Activated effector memory CD4-positive, alpha-beta T cell treated with anti-CD3 and anti-CD28 coated beads, Interleukin-2, amount 50 U/mL, for 16 hours (primary cell): ENCODE results near the gene OR6M1.

Experiments used
- DNase-seq: peaks from one replicate; pipeline ENCODE4 v3.0.0-alpha.2; 2020

The OR6M1 gene, protein sequence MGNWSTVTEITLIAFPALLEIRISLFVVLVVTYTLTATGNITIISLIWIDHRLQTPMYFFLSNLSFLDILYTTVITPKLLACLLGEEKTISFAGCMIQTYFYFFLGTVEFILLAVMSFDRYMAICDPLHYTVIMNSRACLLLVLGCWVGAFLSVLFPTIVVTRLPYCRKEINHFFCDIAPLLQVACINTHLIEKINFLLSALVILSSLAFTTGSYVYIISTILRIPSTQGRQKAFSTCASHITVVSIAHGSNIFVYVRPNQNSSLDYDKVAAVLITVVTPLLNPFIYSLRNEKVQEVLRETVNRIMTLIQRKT

DNA sequence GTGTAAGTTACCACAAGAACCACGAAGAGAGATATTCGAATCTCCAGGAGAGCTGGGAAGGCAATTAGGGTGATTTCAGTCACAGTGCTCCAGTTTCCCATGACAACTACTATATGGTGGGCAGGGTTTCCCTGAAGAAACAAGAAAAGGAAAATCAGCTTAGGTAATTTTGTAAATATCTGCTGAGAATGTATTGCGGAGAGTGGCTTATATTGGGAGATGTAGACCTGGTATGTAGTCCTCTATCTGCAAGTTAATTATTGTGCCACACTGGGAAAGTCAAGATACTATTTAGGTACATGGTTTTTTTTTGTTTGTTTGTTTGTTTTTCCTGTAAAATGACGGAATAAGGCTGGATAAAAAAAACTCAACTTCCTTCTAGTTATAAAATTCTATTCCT lies at the start of gene OR6M1:
Gene OR6M1, minus strand, starts transcription at position 101 of the 400 bp plus-strand sequence. Its CDS starts 0 bp downstream, at position 101.
- DNase-seq: no peak

DNA sequence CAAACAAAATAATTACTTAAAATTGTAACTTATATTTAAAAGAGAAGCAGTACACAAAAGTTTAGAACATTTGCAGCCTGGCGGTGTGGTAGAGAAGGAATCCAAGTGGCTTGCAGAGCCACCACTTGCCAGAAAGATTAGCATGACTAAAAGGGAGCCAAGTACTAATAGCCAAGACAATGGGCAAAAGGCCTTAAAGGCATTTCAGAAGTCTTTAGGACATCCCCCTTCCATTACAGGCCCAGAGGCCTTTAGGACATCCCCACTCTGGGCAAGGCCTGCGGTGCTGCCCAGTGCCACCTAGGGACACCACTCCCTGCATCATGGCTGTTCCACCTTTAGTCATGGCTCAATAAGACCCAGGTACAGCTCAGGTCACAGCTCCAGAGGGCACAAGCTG lies 46.9 kb upstream of the OR6M1 start:
- DNase-seq: no peak

DNA sequence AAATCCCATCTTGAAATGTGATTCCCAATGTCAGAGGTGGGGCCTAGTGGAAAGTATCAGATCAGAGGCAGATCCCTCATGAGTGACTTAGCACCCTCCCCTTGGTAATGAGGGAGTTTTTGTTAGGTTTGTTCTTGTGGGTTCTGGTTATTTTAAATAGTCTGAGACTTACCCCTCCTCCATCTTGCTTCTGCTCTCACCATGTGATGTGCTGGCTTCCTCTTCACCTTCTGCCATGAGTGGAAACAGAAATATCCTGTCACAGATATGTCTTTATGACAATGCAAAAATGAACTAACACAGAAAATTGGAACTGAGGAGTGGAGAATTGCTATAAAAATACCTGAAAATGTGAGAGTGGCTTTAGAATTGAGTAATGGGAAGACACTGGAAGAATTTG lies 46.2 kb upstream of the OR6M1 start:
- DNase-seq: no peak

DNA sequence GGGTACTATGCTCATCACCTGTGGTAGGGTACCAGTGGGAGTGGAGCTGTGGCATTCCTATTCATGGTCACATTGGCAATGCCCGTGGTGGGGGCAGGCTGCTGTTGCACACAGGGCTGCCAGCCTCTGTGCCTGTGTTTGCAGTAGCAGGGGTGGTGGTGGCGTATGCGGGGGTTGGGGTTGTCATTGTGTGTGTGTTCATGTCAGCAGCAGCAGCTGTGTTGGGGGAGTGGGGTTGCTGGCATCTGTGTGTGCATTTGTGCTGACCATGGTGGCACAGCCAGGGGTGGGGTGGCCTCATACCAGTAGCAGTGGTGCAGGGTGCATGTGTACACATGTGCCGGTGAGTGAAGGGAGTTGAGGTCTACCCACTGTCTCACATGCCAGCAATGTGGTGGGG lies 45.0 kb upstream of the OR6M1 start:
- DNase-seq: no peak

DNA sequence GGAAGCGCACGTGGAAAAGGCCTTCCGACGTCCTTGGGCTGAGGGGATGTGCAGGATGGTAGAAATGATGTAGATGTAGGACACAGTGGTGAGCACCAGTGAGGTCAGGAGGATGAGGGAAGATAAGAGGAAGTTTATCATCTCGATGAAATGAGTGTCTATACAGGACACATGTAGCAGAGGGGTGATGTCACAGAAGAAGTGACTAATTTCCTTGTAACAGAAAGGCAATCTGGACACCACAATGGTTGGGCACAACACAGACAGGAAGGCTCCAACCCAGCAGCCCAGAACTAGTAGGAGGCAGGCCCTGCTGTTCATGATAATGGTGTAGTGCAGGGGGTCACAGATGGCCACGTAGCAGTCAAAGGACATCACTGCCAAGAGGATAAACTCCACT lies 35.0 kb upstream of the OR6M1 start:
- no peak for DNase-seq

DNA sequence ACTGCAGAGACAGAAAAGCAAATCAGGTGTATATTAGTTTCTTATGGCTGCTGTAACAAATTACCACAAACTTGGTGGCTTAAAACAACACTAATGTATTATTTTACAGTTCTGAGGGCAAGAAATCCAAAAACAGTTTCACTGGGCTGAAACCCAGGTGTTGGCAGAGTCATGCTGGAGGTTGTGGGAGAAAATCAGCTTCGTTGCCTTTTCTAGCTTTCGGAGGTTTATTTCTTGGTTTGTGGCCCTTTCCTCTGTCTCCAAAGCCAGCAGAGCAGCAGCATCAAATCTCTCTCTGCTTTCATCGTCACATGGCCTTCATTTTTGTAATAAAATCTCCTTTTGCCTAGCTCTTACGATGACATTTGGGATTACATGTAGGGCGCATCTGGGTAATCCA lies 33.0 kb upstream of the OR6M1 start:
- DNase-seq: no peak

DNA sequence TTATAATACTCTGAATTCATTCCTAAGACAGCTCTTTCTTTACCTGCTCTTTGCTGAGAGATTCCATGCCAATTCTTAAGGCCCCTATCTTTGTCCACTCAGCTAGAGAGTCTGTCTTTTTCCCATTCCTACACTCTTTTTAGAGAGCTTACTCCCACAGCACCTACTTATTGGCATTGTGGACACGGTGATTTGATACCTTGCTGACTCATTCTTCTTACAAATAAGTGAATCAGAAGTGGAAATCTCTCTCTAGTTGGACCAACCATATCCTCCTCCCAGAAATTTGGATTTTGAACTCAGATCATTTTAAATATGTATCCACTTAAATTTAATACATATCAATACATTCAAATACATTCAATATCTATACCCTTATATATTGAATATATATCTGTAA lies 32.5 kb upstream of the OR6M1 start:
- DNase-seq: no peak

DNA sequence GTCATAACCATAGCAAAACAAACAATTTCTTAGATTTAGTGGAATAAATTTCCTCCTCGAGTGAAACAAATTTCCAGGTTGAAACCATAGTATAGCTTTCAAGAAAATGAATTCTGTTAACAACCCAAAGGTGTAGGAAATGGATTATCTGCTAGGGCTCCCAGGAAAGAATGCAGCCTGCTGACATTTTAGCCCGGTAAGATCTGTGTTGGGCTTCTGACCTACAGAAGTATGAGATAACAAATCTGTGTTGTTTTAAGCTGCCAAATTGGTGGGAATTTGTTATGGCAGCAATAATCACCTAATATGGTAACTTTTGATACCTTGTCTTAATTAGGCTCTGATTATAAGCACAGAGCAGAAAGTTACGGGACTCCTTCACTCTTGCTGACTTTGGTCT lies 32.0 kb upstream of the OR6M1 start:
- DNase-seq: no peak

DNA sequence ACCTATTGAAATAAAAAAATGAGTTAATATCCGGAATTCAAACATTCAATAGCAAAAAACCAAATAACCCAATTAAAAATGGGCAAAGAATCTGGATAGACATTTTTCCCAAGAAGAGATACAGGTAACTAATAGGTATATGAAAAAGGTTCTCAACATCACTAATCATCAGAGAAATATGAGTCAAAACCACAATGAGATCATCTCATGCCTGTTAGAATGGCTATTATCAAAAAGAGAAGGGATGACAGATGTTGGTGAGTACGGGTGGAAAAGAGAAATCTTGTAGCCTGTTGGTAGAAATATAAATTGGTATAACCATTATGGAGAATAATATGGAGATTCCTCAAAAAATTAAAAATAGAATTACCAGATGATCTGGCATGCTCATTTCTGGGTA lies 26.9 kb upstream of the OR6M1 start:
- DNase-seq: no peak

DNA sequence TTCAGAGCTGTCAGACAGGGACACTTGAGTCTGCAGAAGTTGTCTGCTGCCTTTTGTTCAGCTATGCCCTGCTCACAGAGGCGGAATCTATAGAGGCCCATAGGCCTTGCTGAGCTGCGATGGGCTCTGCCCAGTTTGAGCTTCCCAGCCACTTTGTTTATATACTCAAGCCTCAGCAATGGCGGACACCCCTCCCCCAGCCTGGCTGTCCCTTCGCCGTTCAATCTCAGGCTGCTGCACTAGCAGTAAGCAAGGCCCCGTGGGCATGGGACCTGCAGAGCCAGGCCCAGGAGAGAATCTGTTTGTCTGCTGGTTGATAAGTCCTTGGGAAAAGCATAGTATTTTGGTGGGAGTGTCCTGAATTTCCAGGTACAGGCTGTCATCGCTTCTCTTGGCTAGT lies 23.6 kb upstream of the OR6M1 start:
- DNase-seq: no peak

DNA sequence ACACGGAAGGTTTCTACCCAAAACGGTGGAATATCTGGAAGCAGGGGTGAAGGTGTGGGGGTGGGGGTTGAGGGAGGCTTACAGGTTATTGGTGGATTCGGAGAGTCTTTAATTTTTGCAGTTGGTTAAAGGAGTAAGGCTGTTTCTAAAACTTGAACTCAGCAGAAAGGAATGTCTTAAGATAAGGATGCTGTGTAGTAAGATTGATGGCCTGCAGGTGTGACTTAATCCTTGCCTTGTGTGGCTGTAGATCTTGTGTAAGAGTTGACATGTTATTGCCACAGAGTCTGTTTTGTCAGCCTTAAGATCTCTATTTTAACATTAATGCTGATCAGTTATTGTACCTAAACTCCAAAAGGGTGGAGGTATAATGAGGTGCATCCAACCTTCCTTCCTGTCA lies 16.4 kb upstream of the OR6M1 start:
- no peak for DNase-seq

DNA sequence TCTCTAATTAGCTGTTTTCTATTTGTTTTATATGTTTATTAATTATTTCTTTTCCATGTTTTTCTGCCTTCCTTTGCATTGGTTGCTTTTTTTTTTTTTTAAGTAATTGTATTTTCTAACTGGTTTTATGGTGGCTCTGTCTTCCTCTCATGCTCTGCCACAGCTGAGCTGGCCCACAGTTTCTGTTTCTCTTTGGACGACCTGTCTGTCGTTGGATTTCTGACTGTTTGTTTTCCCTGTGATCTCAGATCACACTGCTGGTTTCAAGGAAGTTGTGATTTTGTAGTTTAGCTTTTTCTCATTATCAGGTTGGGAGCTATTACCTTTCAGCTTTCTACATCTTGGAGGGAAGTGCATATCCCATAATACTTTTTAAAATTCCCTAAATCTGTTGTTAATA lies 15.9 kb upstream of the OR6M1 start:
- DNase-seq: no peak

DNA sequence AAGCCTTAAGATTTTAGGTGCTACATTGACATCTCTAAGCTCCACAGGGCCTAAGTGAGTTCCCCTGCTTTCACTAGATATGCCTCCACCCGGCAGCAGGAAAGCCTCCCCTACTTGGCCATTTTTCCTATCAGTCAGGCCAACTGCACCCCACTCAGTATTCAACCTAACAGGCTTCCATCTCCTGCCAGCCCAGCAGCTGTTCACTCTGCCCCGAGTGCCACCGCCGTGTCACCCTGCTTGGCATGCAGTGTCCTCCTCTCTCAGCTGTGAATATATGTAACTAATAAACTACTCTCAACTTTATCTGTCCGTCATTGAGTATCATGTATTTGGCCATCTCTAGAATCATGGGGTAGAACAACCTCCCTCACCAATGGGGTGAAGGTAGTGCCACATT lies 9.0 kb upstream of the OR6M1 start:
- no peak for DNase-seq

DNA sequence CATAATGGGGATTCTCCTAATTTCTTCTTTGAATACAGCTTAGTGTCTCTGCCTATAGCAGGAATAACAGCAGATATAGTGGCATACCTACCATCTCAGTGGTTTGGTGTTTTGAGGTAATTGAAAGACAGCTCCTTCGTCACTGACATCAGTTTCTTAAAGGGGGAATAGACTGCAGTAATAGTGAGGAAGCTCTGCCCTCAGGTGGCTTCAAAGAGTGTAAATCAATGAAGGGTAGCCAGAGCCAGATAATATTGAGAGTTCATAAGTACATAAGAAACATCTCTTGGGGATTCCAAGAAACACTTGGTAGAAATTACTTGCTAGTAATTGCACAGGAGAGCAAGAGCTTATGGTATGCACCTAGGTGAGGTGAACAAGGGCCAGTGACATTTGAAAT lies 4.4 kb downstream of the OR6M1 start:
- DNase-seq: no peak

DNA sequence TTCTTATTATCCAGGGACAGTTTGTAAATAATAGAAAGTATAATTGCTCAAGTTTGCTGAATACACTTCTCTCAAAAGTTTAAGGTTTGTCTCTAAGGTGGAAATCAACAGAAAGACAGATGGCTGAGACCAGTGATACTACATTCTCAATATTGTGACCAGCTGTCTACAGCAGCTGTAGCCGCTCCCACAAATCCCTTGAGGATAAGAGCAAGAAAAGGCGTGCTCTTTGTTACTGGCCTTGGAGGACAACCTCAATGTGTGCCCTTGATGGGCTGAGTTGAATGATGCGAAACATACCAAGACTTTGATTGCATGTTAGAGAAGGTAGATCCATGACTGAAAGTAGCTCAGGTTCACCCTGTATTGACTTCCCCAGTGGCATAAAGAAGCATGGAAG lies 6.1 kb downstream of the OR6M1 start:
- DNase-seq: no peak

DNA sequence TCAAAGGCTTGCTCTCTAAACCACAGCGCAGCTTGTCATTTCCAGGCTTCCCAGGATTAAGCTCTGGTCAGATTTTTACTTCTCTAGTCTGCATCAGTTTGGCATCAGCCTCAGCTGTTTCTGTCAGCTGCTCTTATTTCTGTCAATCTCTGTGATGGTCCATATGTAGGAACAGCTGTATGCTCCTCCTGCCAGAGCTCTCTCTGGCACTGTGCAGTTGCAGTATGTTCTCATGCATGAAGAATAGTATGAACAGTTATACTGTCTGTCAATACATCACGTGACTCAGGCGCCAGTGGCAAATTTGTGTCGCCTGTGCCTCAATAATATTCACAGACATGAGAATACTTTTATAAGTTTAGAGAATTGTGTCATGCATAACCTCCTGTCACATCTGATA lies 6.7 kb downstream of the OR6M1 start:
- DNase-seq: no peak

DNA sequence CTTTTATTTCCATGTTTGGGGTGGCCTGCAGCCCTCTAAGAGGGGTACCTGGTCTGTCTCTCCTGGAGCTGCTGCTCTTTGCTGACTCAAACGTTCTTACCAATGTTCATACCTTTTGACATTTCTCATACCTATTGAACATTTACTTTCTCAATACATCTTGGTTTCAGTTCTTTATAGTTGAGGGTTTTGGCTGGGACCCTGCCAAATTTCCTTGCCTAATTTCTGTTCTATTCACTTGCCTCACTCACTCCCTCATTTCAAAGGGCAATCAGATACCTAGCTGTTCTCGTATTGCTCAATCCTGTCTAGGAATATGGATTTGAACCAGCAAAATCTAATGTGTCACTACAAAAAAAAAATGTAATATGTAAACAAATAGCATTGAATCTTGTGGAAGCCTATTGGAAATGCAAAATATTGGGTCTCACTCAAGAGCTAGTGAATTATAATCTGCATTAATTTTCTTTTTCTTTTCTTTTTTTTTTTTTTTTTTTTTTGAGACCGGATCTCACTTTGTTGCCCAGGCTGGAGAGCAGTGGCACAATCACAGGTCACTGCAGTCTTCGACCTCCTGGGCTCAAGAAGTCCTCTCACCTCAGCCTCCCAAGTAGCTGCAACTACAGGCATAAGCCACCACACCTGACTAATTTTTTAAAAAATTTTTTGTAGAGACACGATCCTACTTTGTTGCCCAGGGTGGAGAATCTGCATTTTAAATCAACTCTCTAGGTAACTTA lies 7.5 kb downstream of the OR6M1 start:
- no peak for DNase-seq

DNA sequence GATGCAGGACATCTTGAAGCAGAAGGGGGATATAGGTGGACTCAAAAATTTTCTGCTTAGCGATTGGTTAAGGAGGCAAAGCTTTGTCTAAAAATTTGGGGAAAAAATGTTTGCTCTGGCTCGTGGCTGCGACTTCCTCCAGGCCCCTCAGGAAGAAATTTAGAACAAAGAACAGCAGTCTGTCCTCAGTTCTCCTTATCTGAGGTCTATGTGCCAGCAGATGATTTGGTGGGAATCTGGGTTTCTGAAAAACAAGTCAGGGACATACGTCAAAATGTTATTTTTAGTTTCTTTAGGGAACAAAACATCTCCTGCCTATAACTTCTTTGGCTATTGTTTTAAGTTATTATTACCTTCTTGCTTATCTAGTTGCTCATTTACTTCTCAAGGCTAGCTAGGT lies 8.1 kb downstream of the OR6M1 start:
- no peak for DNase-seq

DNA sequence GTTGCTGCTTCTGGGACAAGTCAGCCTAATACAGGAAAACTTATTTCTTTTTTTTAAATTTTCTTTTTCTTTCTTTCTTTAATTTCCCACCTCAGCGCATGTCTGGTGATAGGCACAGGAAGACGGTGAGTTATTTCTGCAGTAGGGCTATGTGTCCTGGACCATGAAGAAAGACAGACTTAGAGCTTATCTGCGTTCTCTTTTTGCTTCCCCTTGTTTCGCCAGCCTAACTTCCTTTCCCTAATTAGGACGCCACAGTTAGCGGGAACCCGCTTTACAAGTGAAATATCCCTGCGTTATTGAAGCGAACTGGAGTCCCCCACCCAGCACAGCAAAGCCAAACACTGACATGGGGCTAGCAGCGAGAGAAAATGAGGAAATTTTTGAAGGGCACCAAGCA lies 8.6 kb downstream of the OR6M1 start:
- no peak for DNase-seq

DNA sequence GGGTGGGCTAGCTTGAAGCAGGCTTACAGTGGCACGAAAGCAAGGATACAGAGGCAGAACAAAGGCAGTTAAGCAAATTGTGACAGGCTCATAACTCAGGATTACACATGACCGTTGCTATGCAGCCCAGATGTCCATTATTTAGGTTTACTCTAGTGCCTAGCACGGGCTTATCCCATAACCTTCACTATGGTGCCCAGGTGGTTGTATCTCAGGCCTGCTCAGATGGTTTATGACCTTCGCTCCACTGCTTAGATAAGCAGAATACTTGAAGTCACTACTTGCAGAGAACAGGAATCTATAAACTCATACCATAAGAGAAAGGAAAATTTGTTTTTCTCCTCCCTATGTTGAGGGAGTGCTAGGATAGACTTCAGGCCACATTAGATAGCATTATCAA lies 9.0 kb downstream of the OR6M1 start:
- DNase-seq: no peak

DNA sequence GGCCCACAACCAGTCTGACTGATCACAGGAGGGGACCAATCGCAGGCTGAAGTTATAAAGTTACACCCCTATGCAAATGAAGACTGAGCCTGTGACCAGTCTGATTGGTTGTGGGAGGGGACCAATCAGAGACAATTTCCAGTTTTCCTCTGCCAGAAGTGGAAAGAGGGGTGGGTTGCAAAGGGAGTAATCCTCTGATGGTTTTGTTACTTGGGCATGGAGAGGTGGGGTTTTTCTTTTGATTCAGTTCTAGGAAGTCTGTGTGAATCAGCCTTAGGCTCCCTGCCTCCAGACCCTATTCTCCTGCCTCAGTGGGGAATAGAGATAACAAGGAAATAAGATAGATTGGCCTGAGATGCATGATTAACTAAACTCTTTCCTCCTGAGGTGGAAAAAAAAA lies 9.9 kb downstream of the OR6M1 start:
- no peak for DNase-seq

DNA sequence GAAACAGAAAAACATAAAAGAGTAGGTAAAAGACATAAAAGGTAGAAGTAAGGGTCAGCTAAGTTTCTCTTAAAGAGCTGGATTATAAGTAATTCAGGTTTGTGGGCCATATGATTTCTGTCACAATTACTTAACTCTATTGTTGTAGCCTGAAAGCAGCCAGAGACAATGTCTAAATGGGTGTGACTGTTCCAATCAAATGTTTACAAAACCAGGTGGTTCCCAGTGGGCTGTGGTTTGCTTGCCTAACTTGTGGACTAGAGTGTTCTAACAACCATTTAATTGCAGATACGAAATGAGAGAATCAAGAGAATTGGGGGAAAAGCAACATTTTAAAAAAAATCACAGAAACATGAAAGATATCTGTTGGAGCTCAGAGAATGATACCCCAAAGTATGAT lies 22.6 kb downstream of the OR6M1 start:
- no peak for DNase-seq

DNA sequence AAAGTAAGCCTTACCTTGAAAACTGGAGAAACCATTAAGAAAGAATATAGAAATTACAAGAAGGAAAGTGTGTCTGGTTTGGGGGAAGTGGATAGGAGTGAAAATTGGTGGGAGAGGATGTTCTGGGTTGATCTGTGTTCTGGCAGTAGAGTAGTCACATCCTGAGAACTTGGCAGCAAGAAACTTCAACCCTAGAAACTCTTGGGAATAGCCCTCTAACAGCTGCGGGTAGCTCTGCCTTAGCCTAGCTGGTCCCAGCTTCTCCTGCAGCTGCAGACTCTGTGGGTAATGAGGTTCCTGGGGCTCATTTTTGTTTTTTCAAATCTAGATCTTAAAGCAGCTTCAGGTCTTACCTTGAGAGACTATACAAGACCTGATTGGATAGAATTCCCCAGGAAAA lies 27.6 kb downstream of the OR6M1 start:
- DNase-seq: no peak

DNA sequence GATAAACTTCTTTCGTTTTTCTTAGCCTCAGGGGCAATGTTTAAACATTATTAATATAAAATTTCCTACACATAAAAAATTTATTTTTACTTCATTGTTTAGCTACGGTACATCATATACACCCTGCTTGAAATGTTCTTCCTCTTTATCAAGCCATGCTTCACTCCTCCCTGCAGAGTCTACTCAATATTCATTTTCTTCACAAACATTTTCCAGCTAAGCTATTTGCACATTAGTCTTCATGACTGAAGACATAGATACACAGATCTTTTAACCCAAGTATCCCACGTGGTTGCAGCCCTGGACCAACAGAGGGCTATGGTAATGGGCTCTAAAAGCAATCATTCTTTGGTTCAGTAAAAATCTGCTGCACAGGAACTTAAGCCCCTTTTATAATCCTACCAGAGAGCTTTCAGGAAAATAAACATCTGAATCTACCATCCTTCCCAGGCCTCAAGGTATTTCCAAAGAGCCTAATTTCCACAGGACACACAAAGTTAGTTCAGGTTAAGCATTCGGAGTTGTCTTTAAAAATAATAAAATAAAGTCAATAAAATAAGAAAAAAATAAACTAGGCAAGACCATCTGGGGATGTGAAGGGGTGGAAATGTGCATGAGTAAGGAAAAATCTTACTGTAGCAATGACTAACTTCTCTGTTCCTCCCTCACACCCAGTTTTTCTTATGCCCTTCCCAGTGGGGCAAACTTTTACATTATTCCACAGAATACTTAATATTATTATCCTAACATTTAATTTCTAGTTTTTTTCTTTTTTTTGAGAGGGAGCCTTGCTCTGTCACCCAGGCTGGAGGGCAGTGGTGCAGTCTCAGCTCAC lies 30.2 kb downstream of the OR6M1 start:
- DNase-seq: no peak
